ENCODE data around the gene UGT2B7. TPM values are rescaled to one million over a fixed set of nuclear protein-coding genes. Genes with fewer than 3 reads are reported as not detected.
"Not testable (repeated sequence)": the region's sequence is repeated elsewhere in the genome, so short reads cannot be mapped to it uniquely, and the experiment has no call there.

The UGT2B7 gene
- total RNA-seq, 1 experiment from 2014 or later, result not detected

DNA sequence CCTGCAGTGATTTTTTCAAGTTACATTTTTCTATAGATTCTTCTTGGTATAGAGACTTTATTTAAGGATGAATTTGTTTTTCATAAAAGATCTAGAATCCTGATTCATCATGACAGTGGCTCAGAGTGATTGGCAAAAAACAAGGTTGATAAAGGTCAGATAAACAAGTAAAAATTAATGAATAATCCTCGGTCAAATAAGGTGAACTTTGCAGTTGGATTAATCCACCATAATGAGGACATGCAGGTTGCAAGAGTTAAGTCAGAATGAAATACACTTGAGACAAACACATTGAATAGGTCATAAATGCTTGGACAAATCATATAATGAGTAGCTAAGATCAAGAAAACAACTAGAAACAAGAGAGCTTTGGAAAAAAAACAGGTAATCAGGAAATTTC, 22.9 kb upstream of the UGT2B7 start:
- in situ Hi-C loops (cut with HindIII; ENCODE audit: low pct_unique_long_range_greater_than_20kb, low sequenced_read_pairs), result no loop called here
- no peak for DNase-seq (ENCODE audit: low read depth)

DNA sequence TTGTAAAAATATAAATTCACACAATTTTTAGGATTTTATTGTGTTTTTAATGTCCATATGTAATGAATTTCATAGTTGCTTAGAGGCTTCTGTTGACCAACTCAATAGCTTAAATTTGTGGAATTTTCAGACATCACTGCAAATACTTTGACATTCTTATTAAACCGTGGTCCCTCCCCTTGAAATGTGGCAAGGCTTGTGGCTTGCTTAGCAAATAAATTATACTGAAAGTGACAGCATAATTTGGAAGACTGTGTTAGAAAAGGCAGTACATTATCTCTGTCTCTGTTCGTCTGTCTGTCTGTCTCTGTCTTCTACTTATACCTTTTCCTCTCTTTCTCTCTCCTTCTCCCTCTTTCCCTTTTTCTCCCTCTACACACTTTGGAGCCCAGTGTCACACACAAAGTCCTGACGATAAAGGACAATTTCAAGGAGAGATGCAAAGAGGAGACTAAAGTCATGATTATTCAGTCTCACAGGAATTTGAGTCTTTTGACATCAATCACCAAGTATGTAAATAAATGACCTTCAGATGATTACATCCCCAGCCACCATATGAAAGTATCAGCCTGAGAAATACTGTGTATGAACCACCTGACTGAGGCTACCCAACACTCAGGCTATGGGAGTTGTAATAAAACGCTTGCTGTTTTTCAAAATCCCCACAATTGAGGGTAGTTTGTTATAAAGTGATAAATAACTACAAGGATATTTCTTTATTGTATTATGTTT, 21.0 kb upstream of the UGT2B7 start:
- in situ Hi-C loops (cut with HindIII; ENCODE audit: low pct_unique_long_range_greater_than_20kb, low sequenced_read_pairs), result no loop called here
- no peak for DNase-seq (ENCODE audit: low read depth)

- in situ Hi-C loops (cut with HindIII; ENCODE audit: low pct_unique_long_range_greater_than_20kb, low sequenced_read_pairs), result no loop called here
- no peak for DNase-seq (ENCODE audit: low read depth)
These were observed 17.4 kb upstream of the UGT2B7 start for GRCh38 chr4:69078852-69079251.

GRCh38 chr4:69088473-69088872, 7.8 kb upstream of the UGT2B7 start:
- DNase-seq (ENCODE audit: low read depth), result no peak
- in situ Hi-C loops (cut with HindIII; ENCODE audit: low pct_unique_long_range_greater_than_20kb, low sequenced_read_pairs), result no loop called here

DNA sequence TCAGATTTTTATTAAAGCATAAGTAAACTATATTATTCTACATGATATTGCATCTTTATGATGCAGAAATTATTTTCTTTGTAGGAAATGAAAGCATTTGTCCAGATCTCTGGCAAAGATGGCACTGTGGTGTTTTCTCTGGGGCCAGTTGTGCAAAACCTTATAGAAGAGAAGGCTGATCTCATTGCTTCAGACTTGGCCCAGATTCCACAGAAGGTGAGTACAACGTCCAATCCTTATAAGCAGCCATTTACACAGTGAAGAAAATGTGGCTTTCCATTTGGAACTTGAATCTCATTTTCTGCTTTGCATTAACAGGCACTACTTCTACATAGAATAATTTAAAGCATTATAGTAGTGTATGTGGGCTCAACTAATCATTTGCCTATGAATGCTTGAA, 6.9 kb upstream of the UGT2B7 start:
- in situ Hi-C loops (cut with HindIII; ENCODE audit: low pct_unique_long_range_greater_than_20kb, low sequenced_read_pairs), result no loop called here
- DNase-seq (ENCODE audit: low read depth), result no peak

DNA sequence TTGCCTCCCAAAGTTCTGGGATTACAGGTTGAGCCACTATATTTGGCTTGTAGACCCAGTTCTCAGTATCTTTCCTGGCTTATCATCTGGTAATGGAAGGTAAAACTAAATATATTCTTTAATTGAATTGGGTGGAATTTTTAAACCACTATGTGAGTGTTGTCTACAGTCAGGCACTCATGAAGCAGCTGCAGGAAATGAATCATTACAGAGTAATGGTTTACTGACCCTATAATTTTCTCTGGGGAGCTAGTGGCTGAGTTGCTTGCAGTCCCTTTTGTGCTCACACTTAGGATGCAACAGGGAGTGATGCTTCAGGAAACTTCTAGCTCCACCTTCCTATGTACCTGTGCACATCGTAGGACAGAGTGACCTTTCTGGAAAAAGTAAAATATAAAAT, 4.1 kb upstream of the UGT2B7 start:
- in situ Hi-C loops (cut with HindIII; ENCODE audit: low pct_unique_long_range_greater_than_20kb, low sequenced_read_pairs), result no loop called here
- DNase-seq (ENCODE audit: low read depth), result no peak

- in situ Hi-C loops (cut with HindIII; ENCODE audit: low pct_unique_long_range_greater_than_20kb, low sequenced_read_pairs), result no loop called here
- DNase-seq (ENCODE audit: low read depth), result no peak
These were observed 3.2 kb upstream of the UGT2B7 start for GRCh38 chr4:69092980-69093568.

GRCh38 chr4:69093681-69094080, 2.6 kb upstream of the UGT2B7 start:
- in situ Hi-C loops (cut with HindIII; ENCODE audit: low pct_unique_long_range_greater_than_20kb, low sequenced_read_pairs), result no loop called here
- no peak for DNase-seq (ENCODE audit: low read depth)

- in situ Hi-C loops (cut with HindIII; ENCODE audit: low pct_unique_long_range_greater_than_20kb, low sequenced_read_pairs), result no loop called here
- DNase-seq (ENCODE audit: low read depth), result peak; percentile 75
These were observed 958 bp upstream of the UGT2B7 start for GRCh38 chr4:69095301-69095731.

- DNase-seq (ENCODE audit: low read depth), result no peak
- in situ Hi-C loops (cut with HindIII; ENCODE audit: low pct_unique_long_range_greater_than_20kb, low sequenced_read_pairs), result no loop called here
These were observed 536 bp downstream of the UGT2B7 start for GRCh38 chr4:69096810-69097209.

DNA sequence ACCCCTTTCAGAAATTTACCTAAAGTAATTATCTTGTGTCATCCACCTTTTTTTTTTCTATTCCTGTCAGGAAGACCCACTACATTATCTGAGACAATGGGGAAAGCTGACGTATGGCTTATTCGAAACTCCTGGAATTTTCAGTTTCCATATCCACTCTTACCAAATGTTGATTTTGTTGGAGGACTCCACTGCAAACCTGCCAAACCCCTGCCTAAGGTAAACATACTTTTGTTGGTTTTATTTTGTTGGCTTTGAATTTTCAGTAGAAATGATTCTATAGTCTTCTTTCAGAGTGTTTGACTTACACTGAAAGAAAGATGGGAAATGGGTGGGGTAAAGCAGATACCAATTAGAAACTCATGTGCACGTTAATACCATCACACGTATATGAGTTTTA, 2.2 kb downstream of the UGT2B7 start:
- in situ Hi-C loops (cut with HindIII; ENCODE audit: low pct_unique_long_range_greater_than_20kb, low sequenced_read_pairs), result no loop called here
- DNase-seq (ENCODE audit: low read depth), result no peak

- no peak for DNase-seq (ENCODE audit: low read depth)
- in situ Hi-C loops (cut with HindIII; ENCODE audit: low pct_unique_long_range_greater_than_20kb, low sequenced_read_pairs), result no loop called here
These were observed 3.6 kb downstream of the UGT2B7 start for GRCh38 chr4:69099910-69100309.

DNA sequence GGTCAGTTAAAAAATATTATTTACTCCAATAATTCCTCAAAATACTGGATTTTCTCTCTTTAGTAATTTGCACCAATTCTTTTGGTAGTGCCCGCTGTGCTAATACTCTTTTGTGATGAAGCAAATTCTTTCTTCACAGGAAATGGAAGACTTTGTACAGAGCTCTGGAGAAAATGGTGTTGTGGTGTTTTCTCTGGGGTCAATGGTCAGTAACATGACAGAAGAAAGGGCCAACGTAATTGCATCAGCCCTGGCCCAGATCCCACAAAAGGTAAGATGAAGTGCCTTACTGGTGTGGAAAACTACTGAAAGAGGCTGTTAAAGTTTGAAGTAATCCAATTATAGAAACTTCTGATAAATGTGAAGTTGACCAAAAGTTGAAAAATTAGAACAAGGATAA, 6.4 kb downstream of the UGT2B7 start:
- DNase-seq (ENCODE audit: low read depth); in situ Hi-C loops (cut with HindIII; ENCODE audit: low pct_unique_long_range_greater_than_20kb, low sequenced_read_pairs): not testable (repeated sequence)

- no peak for DNase-seq (ENCODE audit: low read depth)
These were observed 8.5 kb downstream of the UGT2B7 start for GRCh38 chr4:69104719-69105275.

GRCh38 chr4:69115151-69115850, 19.0 kb downstream of the UGT2B7 start:
- DNase-seq (ENCODE audit: low read depth); in situ Hi-C loops (cut with HindIII; ENCODE audit: low pct_unique_long_range_greater_than_20kb, low sequenced_read_pairs): not testable (repeated sequence)

More at GRCh38 chr4:69104719-69105275, 8.5 kb downstream of the UGT2B7 start:
- in situ Hi-C loops (cut with HindIII; ENCODE audit: low pct_unique_long_range_greater_than_20kb, low sequenced_read_pairs), result no loop called here

DNA sequence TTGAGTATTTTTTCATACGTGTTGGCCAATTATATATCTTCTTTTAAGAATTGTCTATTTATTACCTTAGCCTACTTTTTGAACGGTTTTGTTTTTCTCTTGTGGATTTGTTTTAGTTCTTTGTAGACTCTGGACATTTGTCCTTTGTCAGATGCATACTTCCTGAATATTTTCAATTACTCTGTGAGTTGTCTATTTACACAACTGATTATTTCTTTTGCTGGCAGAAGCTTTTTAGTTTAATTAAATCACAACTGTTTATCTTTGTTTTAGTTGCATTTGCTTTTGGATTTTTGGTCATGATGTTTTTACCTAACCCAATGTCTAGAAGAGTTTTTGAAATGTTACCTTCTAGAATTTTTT, 19.6 kb downstream of the UGT2B7 start:
- in situ Hi-C loops (cut with HindIII; ENCODE audit: low pct_unique_long_range_greater_than_20kb, low sequenced_read_pairs), result no loop called here
- DNase-seq (ENCODE audit: low read depth), result no peak

DNA sequence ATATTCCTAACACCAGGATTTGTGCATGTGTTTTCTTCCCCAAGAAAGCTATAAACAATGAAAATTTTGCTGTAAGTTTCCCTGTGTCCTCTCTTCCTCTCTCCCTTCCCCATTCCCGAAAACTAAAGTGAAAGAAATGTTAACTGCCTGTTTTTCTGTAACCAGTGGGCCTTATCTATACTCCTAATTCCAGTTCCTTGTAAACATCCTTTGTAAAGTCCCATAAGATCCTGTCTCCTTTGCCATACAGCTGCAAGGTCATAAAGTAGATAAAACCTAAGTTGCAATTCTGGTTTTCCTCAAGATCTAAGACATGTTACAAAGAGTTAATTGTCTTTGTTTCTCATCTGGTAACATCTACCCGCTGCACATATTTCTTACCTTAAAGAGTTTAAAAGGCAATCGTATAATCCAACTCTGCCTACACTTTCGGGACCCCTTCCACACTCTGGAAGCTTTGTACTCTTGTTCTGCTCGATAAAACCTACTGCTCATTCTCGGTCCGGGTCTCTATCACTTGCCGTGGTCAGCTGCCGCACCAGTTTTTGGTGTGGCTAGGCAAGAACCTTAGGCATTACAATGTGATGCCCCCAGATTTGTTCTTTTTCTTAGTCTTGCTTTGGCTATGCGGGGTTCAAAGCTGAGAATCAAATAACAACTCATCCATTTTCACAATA, 20.5 kb downstream of the UGT2B7 start:
- in situ Hi-C loops (cut with HindIII; ENCODE audit: low pct_unique_long_range_greater_than_20kb, low sequenced_read_pairs), result no loop called here
- DNase-seq (ENCODE audit: low read depth), result no peak

GRCh38 chr4:69120870-69121269, 24.6 kb downstream of the UGT2B7 start:
- DNase-seq (ENCODE audit: low read depth), result no peak
- in situ Hi-C loops (cut with HindIII; ENCODE audit: low pct_unique_long_range_greater_than_20kb, low sequenced_read_pairs), result no loop called here

DNA sequence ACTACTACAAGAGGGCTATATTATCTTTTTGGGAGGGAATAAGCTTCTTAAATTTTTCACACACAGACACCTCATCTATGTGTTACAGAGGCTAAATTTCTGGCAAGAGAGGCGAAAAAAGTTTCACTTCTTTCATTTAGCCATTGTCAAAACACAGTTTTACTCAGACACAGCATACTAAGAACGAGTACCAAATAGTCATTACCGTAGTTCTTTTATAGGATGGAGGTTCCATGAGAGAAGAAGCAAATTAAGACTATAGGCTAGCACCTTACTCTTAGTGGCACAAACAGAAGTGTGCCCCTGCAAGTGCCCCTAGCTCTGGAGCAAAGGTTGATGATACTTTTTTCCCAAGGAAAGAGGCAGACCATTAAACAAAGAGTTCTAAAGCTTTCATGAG, 26.2 kb downstream of the UGT2B7 start:
- no peak for DNase-seq (ENCODE audit: low read depth)
- in situ Hi-C loops (cut with HindIII; ENCODE audit: low pct_unique_long_range_greater_than_20kb, low sequenced_read_pairs), result no loop called here

Measured in Caki2 (cell line).